H1 (cell line): ENCODE measurements around the gene DCAF15. TPM values are rescaled to one million over a fixed set of nuclear protein-coding genes. Genes with fewer than 3 reads are reported as not detected.
A peak's percentile ranks its signal among the peaks of the same experiment; 100 is the strongest.

Source experiments
- CTCF ChIA-PET: fragments of 300-600 bp; sonication (Branson Sonifier 250); formaldehyde crosslinking; loops from one replicate; lab custom pipeline; 2021; ENCODE audit not compliant: partially characterized antibody; lab: Charles Lee
- POLR2A ChIA-PET: fragments of 300-600 bp; sonication (Branson Sonifier 250); formaldehyde crosslinking; loops from one replicate; lab custom pipeline; 2021; ENCODE audit warnings: inconsistent platforms; ENCODE audit not compliant: partially characterized antibody; lab: Charles Lee
- DNase-seq, 2 experiments: peaks; one replicate each; pipeline versions ENCODE4 v3.0.0 to v3.0.0-alpha.2; 2010 to 2022; ENCODE audit warnings: low spot score in 2 of 2, low read depth in 1 of 2, mixed read lengths in 1 of 2
- FAIRE-seq: peaks from 2 replicates; lab custom pipeline; 2011; peaks lifted over from hg19 to GRCh38; lab: Jason Lieb, UNC
- H2AFZ ChIP-seq: 2 replicates; pipeline ENCODE4 v1.8.1; 2012; ENCODE audit warnings: low read length, inconsistent platforms
- H2AK5ac ChIP-seq: 2 replicates; pipeline ENCODE4 v1.6.1; 2013; ENCODE audit warnings: low read depth, low read length
- H2BK120ac ChIP-seq: replicated peaks from 2 replicates; pipeline ENCODE3; 2013; ENCODE audit warnings: low read depth, low read length, inconsistent platforms
- H2BK12ac ChIP-seq: 2 replicates; pipeline ENCODE4 v1.6.1; 2013; ENCODE audit warnings: low read depth, low read length
- H2BK15ac ChIP-seq: 2 replicates; pipeline ENCODE4 v1.6.1; 2013; ENCODE audit warnings: low read length
- H2BK20ac ChIP-seq: 2 replicates; pipeline ENCODE4 v1.6.1; 2013; ENCODE audit warnings: low read length
- H2BK5ac ChIP-seq: 2 replicates; pipeline ENCODE4 v1.6.1; 2013; ENCODE audit warnings: low read depth, low read length
- H3K14ac ChIP-seq: 2 replicates; pipeline ENCODE4 v1.6.1; 2013; ENCODE audit warnings: inconsistent platforms; ENCODE audit not compliant: insufficient read length
- H3K18ac ChIP-seq: 2 replicates; pipeline ENCODE4 v1.6.1; 2013; ENCODE audit warnings: low read length; ENCODE audit errors: extremely low read depth
- H3K23ac ChIP-seq: 2 replicates; pipeline ENCODE4 v1.6.1; 2013; ENCODE audit warnings: inconsistent platforms; ENCODE audit not compliant: insufficient read length
- H3K23me2 ChIP-seq: 2 replicates; pipeline ENCODE4 v1.6.1; 2013; ENCODE audit warnings: low read depth, low read length
- H3K27ac ChIP-seq: 2 replicates; pipeline ENCODE4 v1.6.1; 2011; ENCODE audit warnings: low read depth, low read length, inconsistent platforms
- H3K27me3 ChIP-seq, 4 experiments: replicated peaks in 1 of 4; 1 replicate in 1 of 4; 2 replicates in 3 of 4; pipeline versions ENCODE4 v1.6.1 to v1.8.1; 2011 to 2013; ENCODE audit warnings: low read length in 3 of 4, mild to moderate bottlenecking in 3 of 4, inconsistent platforms in 2 of 4, mixed read lengths in 2 of 4, moderate library complexity in 1 of 4; ENCODE audit not compliant: control insufficient read depth in 3 of 4, insufficient read depth in 3 of 4; ENCODE audit errors: extremely low read depth in 1 of 4
- H3K36me3 ChIP-seq, 4 experiments: 2 replicates each; pipeline versions ENCODE4 v1.6.1 to v1.8.1; 2011 to 2013; ENCODE audit warnings: mild to moderate bottlenecking in 4 of 4, low read length in 3 of 4, moderate library complexity in 2 of 4, control low read depth in 1 of 4, inconsistent platforms in 1 of 4; ENCODE audit not compliant: insufficient read depth in 4 of 4, control insufficient read depth in 2 of 4
- H3K4ac ChIP-seq: replicated peaks from 2 replicates; pipeline ENCODE3; 2013; ENCODE audit warnings: low read length, low read depth, mixed read lengths, inconsistent platforms; ENCODE audit not compliant: insufficient read length
- H3K4me1 ChIP-seq, 4 experiments: replicated peaks in 1 of 4; 1 replicate in 1 of 4; 2 replicates in 3 of 4; pipeline versions ENCODE4 v1.6.1 to v1.8.1; 2011 to 2013; ENCODE audit warnings: low read length in 3 of 4, inconsistent platforms in 2 of 4, mixed read lengths in 1 of 4; ENCODE audit not compliant: insufficient read depth in 4 of 4, control insufficient read depth in 3 of 4
- H3K4me2 ChIP-seq, 2 experiments: 2 replicates each; pipeline versions ENCODE4 v1.6.1 to v1.8.1; 2011 to 2013; ENCODE audit warnings: low read depth in 2 of 2, low read length in 2 of 2, control low read depth in 1 of 2, inconsistent platforms in 1 of 2, mild to moderate bottlenecking in 1 of 2; ENCODE audit not compliant: insufficient read depth in 1 of 2
- H3K4me3 ChIP-seq, 4 experiments: fragments of 200-600, 300-600 bp in 1 of 4; sonication (generic), shearing (Covaris generic), sonication (Bioruptor Twin) in 1 of 4; 2 replicates each; pipeline versions ENCODE4 v1.5.1 to v1.8.1; 2011 to 2016; ENCODE audit warnings: low read length in 4 of 4, low read depth in 3 of 4, control low read depth in 2 of 4, inconsistent platforms in 2 of 4, mild to moderate bottlenecking in 2 of 4, mixed read lengths in 1 of 4, moderate library complexity in 1 of 4; ENCODE audit not compliant: insufficient read depth in 2 of 4; ENCODE audit errors: extremely low read depth in 1 of 4
- H3K56ac ChIP-seq: replicated peaks from 2 replicates; pipeline ENCODE3; 2013; ENCODE audit warnings: low read depth, mild to moderate bottlenecking, mixed read lengths, low read length, inconsistent platforms; ENCODE audit not compliant: insufficient read length
- H3K79me1 ChIP-seq: 2 replicates; pipeline ENCODE4 v1.6.1; 2013; ENCODE audit warnings: low read depth, low read length, control low read depth
- H3K79me2 ChIP-seq, 2 experiments: 2 replicates each; pipeline versions ENCODE4 v1.6.1 to v1.8.1; 2012 to 2013; ENCODE audit warnings: low read length in 2 of 2, mild to moderate bottlenecking in 2 of 2, inconsistent platforms in 1 of 2; ENCODE audit not compliant: insufficient read depth in 2 of 2, control insufficient read depth in 1 of 2
- H3K9ac ChIP-seq, 4 experiments: replicated peaks in 1 of 4; 1 replicate in 1 of 4; 2 replicates in 3 of 4; pipeline versions ENCODE4 v1.6.1 to v1.8.1; 2011 to 2013; ENCODE audit warnings: low read depth in 3 of 4, low read length in 3 of 4, control low read depth in 2 of 4, mild to moderate bottlenecking in 2 of 4, moderate library complexity in 2 of 4, inconsistent platforms in 1 of 4; ENCODE audit errors: extremely low read depth in 1 of 4
- H3K9me3 ChIP-seq, 2 experiments: 2 replicates each; pipeline versions ENCODE4 v1.6.1 to v1.8.1; 2012 to 2013; ENCODE audit warnings: mild to moderate bottlenecking in 2 of 2, moderate library complexity in 2 of 2, control low read depth in 1 of 2, inconsistent platforms in 1 of 2, low read depth in 1 of 2, low read length in 1 of 2, mixed read lengths in 1 of 2; ENCODE audit not compliant: insufficient read depth in 2 of 2
- H4K20me1 ChIP-seq, 2 experiments: replicated peaks in 1 of 2; 2 replicates each; pipeline versions ENCODE3 to v1.8.1; 2011 to 2013; ENCODE audit warnings: inconsistent platforms in 2 of 2, low read length in 2 of 2, mild to moderate bottlenecking in 1 of 2; ENCODE audit not compliant: insufficient read depth in 2 of 2, control insufficient read depth in 1 of 2
- H4K5ac ChIP-seq: 2 replicates; pipeline ENCODE4 v1.6.1; 2013; ENCODE audit warnings: low read length, low read depth, mixed read lengths, inconsistent platforms; ENCODE audit not compliant: insufficient read length
- H4K8ac ChIP-seq: 2 replicates; pipeline ENCODE4 v1.8.0; 2013; ENCODE audit warnings: mild to moderate bottlenecking, moderate library complexity, low read length, inconsistent platforms; ENCODE audit not compliant: insufficient read depth; ENCODE audit errors: extremely low read depth
- H4K91ac ChIP-seq: replicated peaks from 2 replicates; pipeline ENCODE3; 2013; ENCODE audit warnings: low read length, mixed read lengths, inconsistent platforms; ENCODE audit not compliant: insufficient read length
- CBX8 ChIP-seq: fragments of 300-800, 300-1000 bp; sonication (generic); IDR thresholded peaks from 2 replicates; pipeline ENCODE4 v1.7.1; 2016; ENCODE audit warnings: low read depth, low read length, borderline replicate concordance
- PHF8 ChIP-seq: fragments of 200-600 bp; sonication (generic); conservative IDR thresholded peaks from 2 replicates; pipeline ENCODE4 v1.7.1; 2012; ENCODE audit warnings: low read depth, mild to moderate bottlenecking, inconsistent platforms, low read length, moderate library complexity
- WGBS, 2 experiments: shearing (Covaris generic) in 1 of 2; methylation state at CpG; one replicate each; pipeline versions ENCODE4 v1.1.6 to v1.1.7; 2013 to 2015; ENCODE audit warnings: low lambda C conversion rate in 2 of 2, mixed read lengths in 2 of 2, inconsistent platforms in 1 of 2, low coverage in 1 of 2, missing lambda C conversion rate in 1 of 2; ENCODE audit not compliant: insufficient replicate concordance in 2 of 2, insufficient coverage in 1 of 2, insufficient read length in 1 of 2; ENCODE audit errors: extremely low coverage in 1 of 2, missing lambda C conversion rate in 1 of 2; 5-methylcytosine and 5-hydroxymethylcytosine counted together
- polyA plus RNA-seq, 7 experiments: library from polyadenylated mRNA; depleted of rRNA in 3 of 7; stranded (reverse) in 5 of 7; unstranded in 2 of 7; fragments of >200 nt in 5 of 7; fragments of 200-250 nt in 2 of 7; gene quantifications; 1 replicate in 5 of 7; 2 replicates in 1 of 7; 4 replicates in 1 of 7; pipeline versions ENCODE4 v1.2.1 to v1.2.3, GENCODE V29; 2011 to 2013; ENCODE audit warnings: missing spikeins in 2 of 7, mixed read lengths in 2 of 7
- total RNA-seq: library from RNA; stranded (reverse); fragmentation: NEBNext Ultra II Directional; extraction: Animal tissue kit (Norgen Biotek cat#: 25700); gene quantifications from 2 replicates; pipeline ENCODE4 v1.2.1, GENCODE V29; 2021

Gene DCAF15
- total and polyA plus RNA-seq, 2 of the 8 experiments (the other 6 are each of a cell fraction or from before 2014, with no cell fraction given), result 68.7 to 80.8 TPM

DNA sequence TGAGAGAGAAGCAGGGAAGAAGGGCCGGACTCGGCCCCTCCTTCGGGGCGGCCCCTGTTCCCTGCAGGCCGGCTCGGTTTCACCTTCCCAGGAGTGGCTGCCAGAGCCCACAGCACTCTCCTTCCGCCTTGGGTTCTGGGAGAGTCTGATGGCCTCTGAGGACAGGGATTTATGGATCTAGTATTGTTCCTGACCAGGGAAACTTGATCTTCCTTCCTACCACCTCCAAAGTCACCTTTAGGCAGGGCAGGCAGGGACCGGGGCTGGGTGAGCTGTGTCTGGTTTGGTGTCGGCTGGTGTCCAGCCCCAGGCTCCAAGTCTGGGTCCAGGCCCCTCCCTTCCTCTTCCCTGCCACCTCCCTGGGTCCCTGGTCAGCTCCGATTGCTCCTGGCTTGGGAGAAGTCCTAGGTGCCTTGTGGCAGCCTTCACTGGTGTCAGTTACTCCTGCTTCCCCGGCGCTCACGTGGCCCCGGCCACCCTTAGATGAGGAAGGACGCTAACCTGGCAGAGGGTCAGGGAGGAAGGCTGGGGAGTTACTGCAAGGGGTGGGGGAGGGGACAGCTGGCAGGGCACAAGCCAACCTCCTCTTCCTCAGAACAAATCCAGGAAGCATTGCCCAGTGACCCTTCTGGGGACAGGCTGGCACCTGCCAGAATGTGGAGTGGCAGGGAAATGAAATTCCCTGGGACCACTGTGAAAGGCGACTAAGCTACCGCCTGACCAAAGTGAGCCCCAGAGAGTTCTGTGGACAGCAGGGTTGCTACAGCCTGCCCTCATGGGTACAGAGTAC, 35.0 kb downstream of the DCAF15 start:
- ChIA-PET POLR2A (interaction anchor here (0.6 to 3.5 kb wide), 11 partner anchors 8 to 70 kb away, joined by 3 to 15 read pairs (median 4); partner anchors contain the start of gene RFX1), CTCF (interaction anchor here (0.9 to 2.1 kb wide), 5 partner anchors 8 to 84 kb away, joined by 4 to 9 read pairs (median 6); no protein-coding TSS in a partner anchor)
- no peaks in the 10 kb centered on the region for H4K20me1 ChIP-seq
- H2BK20ac ChIP-seq, result peak overlapping the region; percentile 86; the same call in 1 of the 2 replicates
- H2AK5ac ChIP-seq, result peak overlapping the region; percentile 98
- no peak overlapping the region for H3K14ac ChIP-seq
- peak overlapping the region; percentile 37 for H3K56ac ChIP-seq
- H4K91ac ChIP-seq, result peak overlapping the region; percentile 82
- H2BK12ac ChIP-seq, result peak overlapping the region; percentile 96; the same call in 1 of the 2 replicates
- H3K4me3 ChIP-seq, result peak overlapping the region in 1 of 4 experiments; percentile 46; a peak in 1 of 8 replicates
- no peaks in the 10 kb centered on the region for H3K27me3 ChIP-seq
- H3K9ac ChIP-seq, result no peak overlapping the region; a peak in 1 of 7 replicates
- H3K23me2 ChIP-seq, result no peaks in the 10 kb centered on the region
- WGBS, 2 experiments, result 75% methylated on average over 16 of the region's 17 CpGs; no CpG with 5 or more reads in 1 of the 2 experiments
- peak overlapping the region; percentile 64 to 75 for H3K4me2 ChIP-seq
- no peaks in the 10 kb centered on the region for H3K79me2 ChIP-seq
- peak overlapping the region; percentile 8 for H3K4ac ChIP-seq
- no peak overlapping the region for H3K23ac ChIP-seq
- peak overlapping the region; percentile 29 for H2BK120ac ChIP-seq
- H4K5ac ChIP-seq, result no peak overlapping the region
- H3K9me3 ChIP-seq, result no peaks in the 10 kb centered on the region
- FAIRE-seq, result no peak
- no peak for DNase-seq
- peak overlapping the region; percentile 75 for H4K8ac ChIP-seq
- H3K4me1 ChIP-seq, result peaks cover 0 to 42% (median 36%) of the 10 kb centered on the region in 4 experiments; a peak in 6 of 7 replicates
- H2BK15ac ChIP-seq, result peak overlapping the region; percentile 88
- no peaks in the 10 kb centered on the region; the same call in 1 of the 2 replicates for H3K79me1 ChIP-seq
- H3K18ac ChIP-seq, result peak overlapping the region; percentile 60; the same call in 1 of the 2 replicates
- peaks cover 0 to 3% (median 0%) of the 10 kb centered on the region in 4 experiments; a peak in 1 of 8 replicates for H3K36me3 ChIP-seq
- peak overlapping the region; percentile 96 for H2BK5ac ChIP-seq
- H3K27ac ChIP-seq, result no peak overlapping the region; the same call in 1 of the 2 replicates
- H2AFZ ChIP-seq, result no peak overlapping the region
- no peak for TF ChIP-seq CBX8
- TF ChIP-seq PHF8, result no peak
